H54 (cell line): ENCODE measurements around the gene SNAI3.

ENCODE experiments used
- DNase-seq: peaks from one replicate; pipeline ENCODE4 v3.0.0; 2011; ENCODE audit warnings: low spot score, mixed read lengths; ENCODE audit not compliant: insufficient read length
- FAIRE-seq: peaks from 3 replicates; lab custom pipeline; 2011; peaks lifted over from hg19 to GRCh38; lab: Jason Lieb, UNC
- POLR2A ChIP-seq: IDR thresholded peaks from 2 replicates; pipeline ENCODE4 v1.6.1; 2011; ENCODE audit warnings: low read depth, mild to moderate bottlenecking, low read length

SNAI3 gene

DNA sequence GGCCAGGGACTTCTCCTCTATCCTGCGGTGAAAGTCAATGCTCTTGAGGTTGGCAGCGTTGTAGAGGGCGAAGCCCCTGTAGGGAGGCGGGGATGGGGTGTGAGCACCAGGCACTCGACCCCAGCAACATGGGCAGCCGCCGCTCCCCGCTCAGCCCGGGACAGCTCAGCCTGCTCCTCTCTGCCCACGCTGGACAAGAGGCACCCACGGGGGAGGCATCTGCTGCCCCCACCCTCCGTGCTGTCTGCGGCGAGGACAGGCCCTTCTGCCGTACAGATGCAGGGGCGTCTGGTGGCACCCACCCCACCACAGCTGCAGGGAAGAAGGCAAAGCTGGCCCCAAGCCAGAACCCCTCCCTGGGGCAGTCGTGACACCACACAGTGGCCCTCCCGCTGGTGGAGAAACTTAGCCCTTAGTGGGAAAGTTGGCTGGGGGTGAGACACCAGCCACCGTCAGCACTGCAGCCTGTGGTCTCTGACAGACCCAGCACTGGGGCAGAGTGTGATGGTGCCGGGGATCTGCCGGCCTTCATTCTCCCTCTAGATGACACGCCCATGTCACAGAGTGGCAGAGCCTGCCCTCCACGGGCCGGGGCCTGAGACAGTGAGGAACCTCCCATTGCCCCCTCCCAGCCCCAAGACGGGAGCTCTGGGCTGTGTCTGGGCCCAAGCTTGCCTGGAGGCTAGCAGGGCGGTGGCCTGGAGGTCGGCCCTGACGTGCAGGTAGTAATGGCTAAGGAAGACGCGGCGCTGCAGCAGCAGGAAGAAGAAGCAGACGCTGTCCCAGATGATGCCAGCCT, 39.5 kb upstream of the SNAI3 start:
- FAIRE-seq (no peak), DNase-seq (no peak)
- no peak for TF ChIP-seq POLR2A

DNA sequence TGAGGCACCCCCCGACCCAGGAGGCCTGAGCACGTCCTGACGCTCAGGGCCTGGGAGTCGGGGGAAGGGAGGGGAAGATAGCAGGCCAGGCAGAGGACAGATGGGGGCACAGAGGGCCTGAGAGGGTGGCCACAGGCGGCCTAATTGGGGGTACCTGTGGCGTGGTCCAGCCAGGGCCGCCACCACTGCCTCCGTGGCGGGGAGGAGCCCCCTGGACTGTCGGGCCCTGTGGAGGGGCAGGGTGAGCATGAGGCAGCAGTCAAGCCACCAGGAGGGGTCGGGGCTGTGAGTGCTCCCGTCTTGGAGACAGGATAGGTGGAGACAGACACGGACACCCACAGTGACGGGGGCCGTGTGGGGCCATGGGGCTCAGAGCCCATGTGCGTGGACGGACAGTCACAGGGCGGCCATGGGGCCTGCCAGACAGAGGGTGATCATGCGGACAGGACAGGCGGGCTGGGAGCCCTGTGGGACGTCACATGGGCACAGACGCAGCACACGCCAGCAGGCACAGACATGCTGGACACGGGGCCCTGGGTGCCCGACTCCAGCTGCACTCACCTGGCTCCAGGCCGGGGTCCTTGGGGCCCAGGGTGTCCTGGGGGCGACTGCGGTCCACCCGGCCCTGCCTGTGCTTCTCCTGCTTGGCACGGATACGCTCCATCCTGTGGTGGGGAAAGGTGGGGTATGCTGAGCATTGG, 38.7 kb upstream of the SNAI3 start:
- TF ChIP-seq POLR2A, result no peak
- DNase-seq (no peak), FAIRE-seq (no peak)

DNA sequence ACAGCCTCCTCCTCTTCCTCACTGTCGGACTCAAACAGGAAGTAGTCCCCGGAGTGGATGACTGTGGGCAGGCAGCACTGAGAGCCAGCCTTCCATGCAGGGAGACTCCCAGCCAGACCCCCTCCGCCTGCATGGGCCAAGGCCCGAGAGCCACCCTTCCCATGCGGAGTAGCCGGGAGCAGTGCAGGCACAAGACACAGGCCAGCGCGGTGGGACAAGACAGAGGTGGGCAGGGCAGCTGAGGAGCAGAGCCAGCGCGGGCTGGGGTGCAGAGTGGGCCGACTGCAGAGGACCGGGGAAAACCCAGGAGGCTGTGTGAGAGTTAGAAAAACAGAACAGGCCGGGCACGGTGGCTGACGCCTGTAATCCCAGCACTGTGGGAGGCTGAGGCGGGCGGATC, 37.6 kb upstream of the SNAI3 start:
- FAIRE-seq, result no peak
- TF ChIP-seq POLR2A, result no peak
- DNase-seq, result no peak

DNA sequence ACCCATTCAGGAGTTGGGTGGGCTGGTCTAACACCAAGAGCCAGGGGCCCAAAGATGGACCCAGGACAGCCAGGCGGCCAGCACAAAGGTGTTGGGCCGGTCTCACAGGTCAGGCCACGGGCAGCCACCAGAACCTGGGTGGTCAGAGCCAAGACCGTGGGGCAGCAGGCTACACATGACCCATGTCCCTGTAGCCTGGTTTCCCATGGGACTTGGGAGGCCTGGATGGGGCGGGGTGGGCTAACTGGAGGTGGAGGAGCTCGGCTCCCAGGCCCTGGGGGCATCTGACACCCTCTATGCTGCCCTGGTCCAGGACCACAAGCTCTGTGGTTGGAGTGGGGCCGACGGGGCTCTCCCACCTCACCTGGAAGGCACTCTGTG, 37.2 kb upstream of the SNAI3 start:
- no peak for TF ChIP-seq POLR2A
- FAIRE-seq, result no peak
- no peak for DNase-seq

DNA sequence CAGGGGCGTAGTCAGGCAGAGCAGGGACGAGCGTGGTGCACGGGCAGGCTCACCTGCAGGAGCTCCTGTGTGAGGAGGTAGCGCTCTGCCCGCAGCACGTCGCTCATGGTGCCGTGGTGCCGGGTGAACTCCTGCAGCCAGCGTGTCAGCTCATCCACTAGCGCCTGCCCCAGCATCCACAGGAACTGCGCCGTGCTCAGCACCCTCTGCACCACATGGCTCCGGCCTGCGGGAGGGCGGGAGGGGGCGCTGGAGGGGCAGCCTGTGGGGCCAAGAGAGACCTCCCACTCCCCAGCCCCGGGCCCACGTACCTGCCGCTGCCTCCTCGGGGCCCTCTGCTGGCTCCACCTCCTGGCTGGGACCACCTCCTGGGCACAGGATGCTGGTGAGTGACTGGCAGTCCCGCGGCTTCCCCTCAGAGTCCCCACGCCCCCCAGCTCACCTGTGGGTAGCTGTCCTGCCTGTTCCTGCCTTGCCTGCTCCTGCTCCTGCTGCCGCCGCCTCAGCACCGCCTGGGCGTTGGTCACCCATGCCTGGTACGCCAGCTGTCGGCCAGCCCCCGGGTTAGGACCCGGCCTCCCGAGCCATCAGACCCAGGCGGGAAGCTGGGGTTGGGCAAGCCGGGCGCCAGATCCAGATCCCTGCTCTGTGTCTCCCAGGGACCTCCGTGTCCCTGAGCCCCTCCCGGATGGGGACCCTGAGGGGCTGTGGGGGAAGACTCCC, 36.6 kb upstream of the SNAI3 start:
- no peak for FAIRE-seq
- no peak for TF ChIP-seq POLR2A
- DNase-seq, result no peak

DNA sequence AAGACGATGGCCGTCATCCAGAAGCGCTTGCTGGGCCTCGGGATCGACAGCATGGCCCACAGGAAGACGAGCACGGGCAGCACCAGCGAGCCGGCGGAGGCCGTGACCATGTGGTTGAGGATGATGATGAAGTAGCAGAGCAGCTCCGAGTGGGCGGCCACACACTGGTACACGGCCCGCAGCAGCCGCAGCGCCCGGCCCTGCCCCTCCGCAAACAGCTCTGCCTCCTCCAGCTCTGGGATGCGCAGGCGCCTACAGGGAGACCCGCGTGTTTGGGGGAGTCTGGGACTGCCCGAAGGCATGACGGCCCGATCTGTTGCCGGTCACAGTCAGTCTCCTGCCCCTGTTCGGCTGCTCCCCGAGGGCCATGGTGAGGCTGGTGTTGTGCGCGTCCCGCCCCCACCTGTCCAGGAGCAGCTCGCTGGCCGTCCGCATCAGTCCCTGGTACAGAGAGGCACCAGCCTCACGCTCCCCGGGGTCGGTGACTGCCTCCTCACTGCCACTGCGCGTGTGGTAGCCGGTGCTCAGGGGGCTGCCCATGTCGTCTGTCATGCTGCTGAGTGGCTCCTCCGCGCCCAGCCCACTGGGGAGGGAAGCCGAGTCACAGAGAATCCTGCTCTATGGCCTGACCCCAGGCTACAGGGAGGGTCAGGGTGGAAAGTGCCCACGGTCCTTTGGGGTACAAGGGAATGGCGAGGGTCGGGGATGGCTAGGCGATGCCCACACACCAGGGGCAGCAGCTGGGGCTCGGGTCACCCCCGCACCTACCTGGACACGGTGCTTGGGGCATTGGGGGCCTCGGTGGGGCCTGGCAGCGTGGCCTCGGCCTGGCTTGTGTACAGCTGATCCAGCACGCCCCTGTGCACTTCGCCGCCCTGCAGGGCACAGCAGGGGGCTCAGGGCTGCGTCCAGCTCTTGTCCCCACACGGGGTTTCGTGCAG, 35.8 kb upstream of the SNAI3 start:
- DNase-seq, result no peak
- no peak for TF ChIP-seq POLR2A
- FAIRE-seq, result no peak

DNA sequence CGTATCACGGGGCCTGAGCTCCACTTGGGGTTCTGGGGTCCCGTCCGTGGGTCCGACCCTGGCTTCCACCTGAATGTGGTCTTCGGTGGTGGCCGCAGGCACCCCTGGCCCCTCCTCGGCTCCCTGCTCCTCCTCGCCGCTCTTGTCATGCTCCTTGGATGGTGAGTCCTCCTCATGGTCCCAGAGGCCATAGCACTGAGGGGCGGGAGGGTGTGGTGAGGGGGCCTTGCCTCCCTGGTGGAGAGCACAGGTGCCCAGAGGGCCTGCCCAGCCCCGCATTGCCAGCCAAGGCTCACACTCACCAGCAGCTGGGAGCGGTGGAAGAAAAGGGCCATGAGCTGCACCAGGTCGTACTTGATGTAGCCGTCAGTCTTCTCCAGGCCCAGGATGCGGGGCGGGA, 34.9 kb upstream of the SNAI3 start:
- FAIRE-seq, result no peak
- DNase-seq, result no peak
- TF ChIP-seq POLR2A, result no peak

DNA sequence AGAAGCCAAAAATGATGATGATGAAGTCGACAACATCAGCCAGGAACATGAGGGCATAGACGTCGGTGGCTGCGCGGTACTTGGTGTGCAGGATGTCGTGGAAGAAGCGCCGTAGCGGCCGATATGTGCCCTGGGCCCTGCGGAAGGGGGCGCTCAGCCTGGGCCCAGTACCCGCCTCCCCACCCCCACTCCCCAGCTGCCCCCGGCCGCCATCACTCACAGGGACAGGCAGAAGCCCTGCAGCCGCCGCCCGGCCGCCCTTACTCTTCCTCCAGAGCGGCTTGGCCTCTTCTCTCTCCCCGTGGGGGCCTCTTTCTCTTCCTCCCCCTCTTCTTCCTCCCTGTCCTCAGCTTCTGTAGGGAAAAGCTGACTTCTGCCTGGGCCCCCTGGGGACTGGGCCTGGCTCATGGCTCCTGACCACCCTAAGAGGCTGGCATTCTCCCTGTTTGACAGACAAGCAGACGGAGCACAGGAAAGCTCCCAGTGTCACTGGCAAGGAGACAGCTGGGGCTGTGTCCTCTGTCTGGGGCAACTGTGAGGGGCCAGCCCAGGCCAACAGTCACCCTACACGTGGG, 34.2 kb upstream of the SNAI3 start:
- no peak for TF ChIP-seq POLR2A

DNA sequence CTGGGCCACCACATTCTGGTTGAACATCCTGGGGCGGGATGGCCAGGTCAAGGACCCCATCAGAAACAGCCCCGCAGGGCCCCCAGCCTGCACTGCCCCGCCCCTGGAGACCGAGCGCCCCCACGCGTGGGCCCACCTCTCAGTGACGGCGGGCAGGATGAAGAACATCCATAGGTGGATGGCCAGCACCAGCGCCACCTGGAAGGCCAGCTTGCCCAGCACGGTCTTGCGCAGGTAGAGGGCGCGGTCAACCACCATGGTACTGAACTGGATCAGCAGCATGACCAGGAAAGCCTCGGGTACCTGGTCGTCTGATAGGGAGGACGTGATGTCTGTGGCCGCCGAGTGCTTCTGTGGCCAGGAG, 33.6 kb upstream of the SNAI3 start:
- FAIRE-seq (no peak), DNase-seq (no peak)
- TF ChIP-seq POLR2A, result no peak

More for the DNA sequence above, 34.2 kb upstream of the SNAI3 start:
- no peak for DNase-seq
- FAIRE-seq, result no peak

DNA sequence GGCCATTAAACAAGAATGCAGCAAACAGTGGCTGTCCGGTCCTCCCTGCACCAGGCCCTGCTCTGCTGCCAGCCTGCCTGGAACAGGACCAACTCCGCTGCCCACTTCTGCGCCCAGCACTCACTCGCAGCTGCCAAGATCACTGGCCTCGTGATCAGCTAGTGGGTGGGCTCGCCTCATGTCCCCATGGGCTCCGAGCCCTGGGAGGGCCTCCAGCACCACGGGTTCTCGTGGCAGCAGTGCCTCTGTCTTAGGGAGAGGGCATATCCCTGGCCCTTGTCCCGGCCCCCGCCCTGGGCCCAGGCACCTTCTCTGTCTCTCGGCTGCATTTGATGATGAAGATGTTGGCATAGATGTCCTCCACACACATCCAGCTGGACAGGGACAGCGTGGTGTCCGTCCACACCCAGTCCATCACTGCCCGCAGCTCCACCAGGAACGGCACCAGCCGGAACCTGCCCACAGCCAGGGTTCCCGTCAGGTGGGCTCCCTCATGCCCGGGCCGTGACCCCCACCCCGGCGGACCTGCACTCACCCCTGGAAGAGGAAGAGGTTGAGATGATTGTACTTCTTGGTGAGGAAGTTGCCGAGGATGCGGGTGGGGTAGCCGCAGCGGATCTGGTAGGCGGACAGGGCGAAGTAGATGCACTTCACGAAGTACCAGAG, 33.1 kb upstream of the SNAI3 start:
- no peak for FAIRE-seq
- TF ChIP-seq POLR2A, result no peak
- no peak for DNase-seq

DNA sequence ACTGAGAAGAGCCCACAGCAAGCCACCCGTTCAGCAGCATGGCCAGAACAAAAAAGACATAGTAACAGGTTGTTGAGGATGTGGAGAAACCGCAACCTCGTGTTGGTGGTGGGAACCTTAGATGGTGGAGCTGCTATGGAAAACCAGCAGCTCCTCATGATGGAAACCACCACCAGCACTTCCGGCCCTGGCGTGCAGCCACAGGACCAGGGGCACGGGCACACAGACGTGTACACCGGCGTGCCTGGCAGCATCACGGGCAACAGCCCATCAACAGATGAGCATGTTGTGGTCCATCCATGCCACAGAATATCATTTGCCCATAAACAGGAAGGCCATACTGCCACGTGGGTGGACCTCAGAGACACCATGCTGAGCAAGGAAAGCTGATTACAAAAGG, 31.9 kb upstream of the SNAI3 start:
- no peak for FAIRE-seq
- no peak for TF ChIP-seq POLR2A
- no peak for DNase-seq

DNA sequence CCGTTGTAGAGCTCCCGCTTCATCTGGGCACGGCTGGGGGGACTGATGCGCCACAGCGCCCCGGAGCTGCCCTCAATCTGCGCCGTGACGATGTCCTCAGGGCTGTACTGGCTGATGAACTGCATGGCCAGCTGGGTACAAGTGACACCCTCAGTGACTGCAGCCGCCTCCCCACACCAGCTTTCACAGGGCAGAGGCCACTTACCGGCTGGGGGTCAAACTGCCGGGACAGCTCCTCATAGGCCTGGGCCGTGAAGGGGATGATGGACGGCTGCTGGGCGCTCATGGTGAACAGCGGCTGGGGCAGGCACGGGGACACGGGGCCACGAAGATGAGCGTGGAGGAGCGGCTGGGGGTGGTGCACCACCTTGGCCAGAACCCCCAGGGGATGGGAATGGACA, 30.3 kb upstream of the SNAI3 start:
- no peak for TF ChIP-seq POLR2A
- FAIRE-seq (no peak), DNase-seq (no peak)

DNA sequence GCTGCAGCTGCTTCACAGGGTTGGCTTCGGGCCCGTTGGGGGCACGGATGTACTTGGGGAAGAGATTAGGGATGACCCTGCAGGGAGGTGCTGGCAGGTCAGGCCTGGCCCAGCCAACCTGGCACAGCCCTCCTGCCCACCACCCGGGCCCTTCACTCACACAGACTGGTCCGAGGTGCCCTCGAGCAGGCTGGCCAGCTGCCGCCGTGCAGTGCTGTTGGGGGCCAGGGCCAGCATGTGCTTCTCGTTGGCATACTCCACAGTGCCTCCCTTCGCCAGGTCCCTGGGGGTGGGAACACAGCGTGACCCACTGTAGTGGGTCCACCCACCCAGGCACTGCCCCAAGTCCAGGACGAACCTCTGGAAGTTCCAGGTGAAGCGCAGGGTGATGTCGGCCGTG, 29.9 kb upstream of the SNAI3 start:
- FAIRE-seq (no peak), DNase-seq (no peak)
- TF ChIP-seq POLR2A, result no peak
